ENCODE results near the gene STK32C.
"Not testable (repeated sequence)": the region's sequence is repeated elsewhere in the genome, so short reads cannot be mapped to it uniquely, and the experiment has no call there.

The STK32C gene

DNA sequence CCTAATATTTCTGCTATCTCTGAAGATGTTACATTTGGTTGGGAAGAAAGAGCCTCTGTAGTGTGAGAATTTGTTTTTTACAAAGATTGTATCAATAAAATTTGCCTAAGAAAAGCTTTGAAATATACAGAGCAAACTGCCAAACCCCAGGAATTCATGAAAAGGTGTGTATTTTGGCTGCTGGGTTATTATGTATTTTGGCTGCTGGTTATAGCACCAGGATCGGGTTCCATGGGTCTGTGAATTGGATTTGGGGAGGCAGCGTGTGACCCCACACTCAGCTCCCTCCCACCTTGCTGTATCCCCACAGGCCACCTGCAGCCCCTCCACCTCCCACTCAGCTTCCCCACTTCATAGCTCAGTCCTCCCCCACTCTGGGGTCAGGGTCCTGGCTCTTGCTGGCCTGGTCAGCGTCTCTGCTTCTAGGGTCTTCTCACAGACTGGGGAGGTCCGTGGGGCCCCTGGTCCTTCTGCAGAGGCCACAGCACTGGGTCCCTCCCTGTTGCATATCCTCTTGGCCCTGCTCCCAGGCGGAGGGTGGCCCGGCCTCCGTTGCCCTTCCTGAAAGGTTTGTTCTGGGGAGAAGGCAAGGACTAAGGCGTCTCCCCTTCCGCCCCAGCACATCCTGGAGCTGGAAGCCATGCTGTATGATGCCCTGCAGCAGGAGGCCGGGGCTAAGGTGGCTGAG, 145.0 kb downstream of the STK32C start:
- no peak for DNase-seq

DNA sequence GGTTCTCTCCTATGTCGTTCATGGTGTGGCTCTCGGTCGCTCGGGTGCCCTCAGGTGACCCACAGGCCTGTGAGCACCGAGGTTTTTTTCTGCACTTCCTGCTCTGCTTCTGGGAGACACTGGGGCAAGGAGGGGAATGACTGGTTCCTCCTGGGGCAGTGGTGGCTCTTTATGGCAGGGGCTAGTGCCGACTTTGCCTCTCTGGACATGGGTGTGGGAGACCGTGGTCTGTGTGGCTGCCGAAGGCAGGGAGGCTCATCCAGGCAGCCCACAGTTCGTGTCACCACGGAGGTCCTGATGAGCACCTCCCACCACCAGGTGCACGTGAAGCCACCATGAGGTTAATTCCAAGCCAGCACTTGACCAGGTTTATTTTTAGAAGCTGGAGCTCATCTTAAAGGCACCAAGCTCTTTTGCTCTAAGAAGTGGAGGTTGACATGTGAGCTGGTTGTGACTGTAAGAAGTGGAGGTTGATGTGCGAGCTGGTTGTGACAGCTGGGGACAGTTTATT, 145.7 kb downstream of the STK32C start:
- DNase-seq: no peak

- DNase-seq: not testable (repeated sequence)
Measured at GRCh38 chr10:132160834-132161622, 146.7 kb downstream of the STK32C start.

GRCh38 chr10:132160231-132160630, 147.5 kb downstream of the STK32C start:
- not testable (repeated sequence) for DNase-seq

DNA sequence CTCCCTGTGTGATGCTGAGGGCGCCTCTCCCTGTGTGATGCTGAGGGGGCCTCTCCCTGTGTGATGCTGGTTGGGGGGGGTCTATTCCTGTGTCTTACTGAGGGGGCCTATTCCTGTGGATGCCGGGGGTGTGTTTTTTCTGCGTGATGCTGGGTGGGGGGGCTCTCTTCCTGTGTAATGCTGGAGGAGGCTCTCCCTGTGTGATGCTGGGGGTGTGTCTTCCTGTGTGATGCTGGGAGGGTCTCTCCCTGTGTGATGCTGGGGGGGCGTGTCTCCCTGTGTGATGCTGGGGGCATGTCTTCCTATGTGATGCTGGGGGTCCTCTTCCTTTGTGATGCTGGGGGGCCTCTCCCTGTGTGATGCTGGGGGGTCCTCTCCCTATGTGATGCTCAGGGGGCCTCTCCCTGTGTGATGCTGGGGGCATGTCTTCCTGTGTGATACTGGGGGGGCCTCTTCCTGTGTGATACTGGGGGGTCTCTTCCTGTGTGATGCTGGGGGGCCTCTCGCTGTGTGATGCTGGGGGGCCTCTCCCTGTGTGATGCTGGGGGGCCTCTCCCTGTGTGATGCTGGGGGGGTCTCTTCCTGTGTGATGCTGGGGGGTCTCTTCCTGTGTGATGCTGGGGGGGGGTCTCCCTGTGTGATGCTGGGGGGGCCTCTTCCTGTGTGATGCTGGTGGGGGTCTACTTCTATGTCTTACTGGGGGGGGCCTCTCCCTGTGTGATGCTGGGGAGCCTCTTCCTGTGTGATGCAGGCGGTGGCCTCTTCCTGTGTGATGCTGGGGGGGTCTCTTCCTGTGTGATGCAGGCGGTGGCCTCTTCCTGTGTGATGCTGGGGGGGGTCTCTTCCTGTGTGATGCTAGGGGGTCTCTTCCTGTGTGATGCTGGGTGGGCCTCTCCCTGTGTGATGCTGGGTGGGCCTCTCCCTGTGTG, 148.2 kb downstream of the STK32C start:
- DNase-seq: not testable (repeated sequence)

GRCh38 chr10:132158823-132159222, 148.9 kb downstream of the STK32C start:
- DNase-seq: no peak

- DNase-seq: no peak
Measured at GRCh38 chr10:132158122-132158741, 149.5 kb downstream of the STK32C start.
